HepG2 (cell line): ENCODE results near the gene CACNG4. TPM values are rescaled to one million over a fixed set of nuclear protein-coding genes. Genes with fewer than 3 reads are reported as not detected.

Experiments
- ATAD3A ChIP-seq: sonication (generic); formaldehyde crosslinking; IDR thresholded peaks from 2 replicates; pipeline ENCODE4 v1.4.0; 2020; ENCODE audit warnings: missing genetic modification reagents
- CENPBD1 ChIP-seq: sonication (generic); formaldehyde crosslinking; IDR thresholded peaks from 2 replicates; pipeline ENCODE4 v1.8.0; 2022; ENCODE audit warnings: missing genetic modification reagents, low read depth, mild to moderate bottlenecking, borderline replicate concordance
- HNRNPL ChIP-seq: fragments of 200-400 bp; formaldehyde crosslinking; IDR thresholded peaks from 2 replicates; pipeline ENCODE4 v1.6.1; 2017; ENCODE audit warnings: mild to moderate bottlenecking, low read depth, low read length
- MLX ChIP-seq: IDR thresholded peaks from 2 replicates; pipeline ENCODE4 v1.6.1; 2016
- MLXIP ChIP-seq: sonication (generic); formaldehyde crosslinking; IDR thresholded peaks from 2 replicates; pipeline ENCODE4 v1.9.0; 2021; ENCODE audit warnings: missing genetic modification reagents, borderline replicate concordance
- PLRG1 ChIP-seq: fragments of 450-650 bp; conservative IDR thresholded peaks from 2 replicates; pipeline ENCODE4 v1.6.1; 2016
- SNRNP70 ChIP-seq: fragments of 200-400 bp; formaldehyde crosslinking; IDR thresholded peaks from 2 replicates; pipeline ENCODE4 v1.6.1; 2017; ENCODE audit warnings: mild to moderate bottlenecking, low read depth, low read length, moderate library complexity
- TOE1 ChIP-seq: sonication (generic); formaldehyde crosslinking; IDR thresholded peaks from 2 replicates; pipeline ENCODE4 v1.4.0; 2020; ENCODE audit warnings: mild to moderate bottlenecking, missing genetic modification reagents
- ZBED4 ChIP-seq: sonication (generic); formaldehyde crosslinking; IDR thresholded peaks from 2 replicates; pipeline ENCODE4 v1.4.0; 2020; ENCODE audit warnings: missing genetic modification reagents, borderline replicate concordance
- ZBTB20 ChIP-seq: sonication (generic); formaldehyde crosslinking; IDR thresholded peaks from 2 replicates; pipeline ENCODE4 v1.8.1; 2023; ENCODE audit warnings: missing genetic modification reagents, low read depth, mild to moderate bottlenecking, borderline replicate concordance
- ZGPAT ChIP-seq: IDR thresholded peaks from 2 replicates; pipeline ENCODE4 v1.6.1; 2016; ENCODE audit warnings: mild to moderate bottlenecking
- ZKSCAN5 ChIP-seq: sonication (generic); formaldehyde crosslinking; IDR thresholded peaks from 2 replicates; pipeline ENCODE4 v1.5.1; 2020; ENCODE audit warnings: mild to moderate bottlenecking, missing genetic modification reagents
- ZNF557 ChIP-seq: sonication (generic); formaldehyde crosslinking; IDR thresholded peaks from 2 replicates; pipeline ENCODE4 v1.4.0; 2020; ENCODE audit warnings: missing genetic modification reagents
- ZNF704 ChIP-seq: sonication (generic); formaldehyde crosslinking; IDR thresholded peaks from 2 replicates; pipeline ENCODE4 v1.8.1; 2023; ENCODE audit warnings: mild to moderate bottlenecking, inconsistent platforms, moderate library complexity, missing genetic modification reagents, borderline replicate concordance
- polyA plus RNA-seq, 8 experiments: library from polyadenylated mRNA; depleted of rRNA in 3 of 8; stranded (reverse) in 7 of 8; unstranded in 1 of 8; fragments of >200 nt; fragmentation: Illumina TruSeq in 4 of 8; extraction: Trizol in 4 of 8; gene quantifications; 2 replicates each; pipeline versions ENCODE4 v1.2.1 to v1.2.3, GENCODE V29; 2011 to 2016; ENCODE audit warnings: low read depth in 4 of 8, missing spikeins in 1 of 8, mixed read lengths in 1 of 8; ENCODE audit not compliant: insufficient read depth in 1 of 8
- total RNA-seq, 5 experiments: library from RNA; depleted of rRNA; stranded (reverse); fragments of >200 nt; fragmentation: Illumina TruSeq; extraction: Trizol; gene quantifications; 2 replicates each; pipeline ENCODE4 v1.2.3, GENCODE V29; 2016; ENCODE audit warnings: low read depth in 1 of 5

The CACNG4 gene
- total and polyA plus RNA-seq, 2 of the 13 experiments (the other 11 are each of a cell fraction or from before 2014, with no cell fraction given): 0.09 TPM

- no peak for TF ChIP-seq MLXIP
- TF ChIP-seq ZNF704: no peak
- TF ChIP-seq CENPBD1 (CRISPR knock-in tag): no peak
- TF ChIP-seq TOE1: no peak
- TF ChIP-seq MLX (CRISPR knock-in tag): no peak
- TF ChIP-seq ATAD3A: no peak
- no peak for TF ChIP-seq HNRNPL
- TF ChIP-seq ZKSCAN5: no peak
- TF ChIP-seq ZBED4: no peak
- TF ChIP-seq SNRNP70: no peak
- no peak for TF ChIP-seq PLRG1
- no peak for TF ChIP-seq ZBTB20 (CRISPR knock-in tag)
- TF ChIP-seq ZNF557 (CRISPR knock-in tag): no peak
- TF ChIP-seq ZGPAT (CRISPR knock-in tag): 0 out of 2 replicates have a peak, but pooled peaks have one; percentile 46
These were observed 111.8 kb downstream of the CACNG4 start (continued) for GRCh38 chr17:67076290-67076689.
